GM21529 (cell line): ENCODE measurements around the gene FIGNL1.

Experiments
- ATAC-seq: cut with Tn5 transposase; IDR thresholded peaks from one replicate; pipeline ENCODE4 v1.9.1; 2021; ENCODE audit not compliant: unreplicated experiment

Gene FIGNL1

DNA sequence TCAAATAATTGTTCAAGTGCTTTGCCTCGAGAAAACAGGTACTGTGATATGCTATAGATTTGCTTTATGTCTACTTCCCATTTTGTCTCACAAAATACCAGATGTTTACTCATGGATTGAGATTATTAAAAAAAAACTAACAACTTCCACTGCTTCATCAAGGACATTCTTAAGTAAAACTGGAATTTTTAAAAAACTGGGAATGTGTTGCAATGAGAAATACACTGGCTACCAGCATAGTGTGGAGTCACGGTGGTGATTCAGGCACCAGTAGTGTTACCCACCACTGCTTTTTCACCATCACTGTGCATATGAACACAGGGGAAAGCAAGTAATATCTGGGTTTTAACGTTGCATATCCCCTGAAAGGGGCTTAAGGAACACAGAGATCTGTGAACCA lies 21.2 kb downstream of the FIGNL1 start:
- ATAC-seq: no peak

DNA sequence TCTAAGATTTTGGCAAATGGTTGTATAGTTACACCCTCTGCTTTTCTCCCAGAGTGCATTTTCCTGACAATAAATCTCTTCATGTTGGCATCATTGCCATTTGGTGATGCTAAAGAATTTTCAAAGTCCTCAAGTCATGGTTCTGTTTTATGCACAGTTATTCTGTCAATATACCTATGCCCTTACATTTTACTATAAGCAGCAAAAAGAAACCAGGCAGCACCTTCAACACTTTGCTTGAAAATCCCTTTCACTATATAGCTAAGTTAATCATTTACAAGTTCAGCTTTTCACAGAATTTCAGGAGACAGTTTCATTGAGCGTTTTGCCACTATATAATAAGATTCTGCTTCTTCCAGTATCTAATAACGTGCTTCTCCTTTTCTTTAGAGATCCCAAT lies 22.6 kb downstream of the FIGNL1 start:
- no peak for ATAC-seq

GRCh38 chr7:50426280-50427045 lies 23.7 kb downstream of the FIGNL1 start:
- ATAC-seq: no peak

GRCh38 chr7:50425318-50425717 lies 24.8 kb downstream of the FIGNL1 start:
- no peak for ATAC-seq

- no peak for ATAC-seq
These were observed 26.3 kb downstream of the FIGNL1 start for GRCh38 chr7:50423860-50424259.

DNA sequence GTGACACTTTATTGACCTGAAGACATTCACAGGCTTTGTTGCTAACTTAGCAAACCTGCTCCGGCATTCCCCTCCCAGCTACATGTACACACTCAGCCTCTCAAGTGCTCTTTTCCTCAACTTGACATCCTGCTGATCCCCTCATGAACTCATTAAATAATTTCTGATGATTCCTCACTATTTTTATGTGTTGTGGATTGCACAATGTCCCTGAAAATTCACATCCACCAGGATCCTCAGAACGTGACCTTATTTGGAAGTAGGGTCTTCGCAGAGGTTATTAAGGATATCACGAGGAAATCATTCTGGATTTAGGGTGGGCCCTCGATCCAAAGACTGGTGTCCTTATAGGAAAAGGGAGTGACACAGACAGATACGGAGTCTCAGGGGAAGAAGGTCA lies 27.3 kb downstream of the FIGNL1 start:
- ATAC-seq: no peak

- ATAC-seq: no peak
These were observed 29.1 kb downstream of the FIGNL1 start for GRCh38 chr7:50421043-50421442.

DNA sequence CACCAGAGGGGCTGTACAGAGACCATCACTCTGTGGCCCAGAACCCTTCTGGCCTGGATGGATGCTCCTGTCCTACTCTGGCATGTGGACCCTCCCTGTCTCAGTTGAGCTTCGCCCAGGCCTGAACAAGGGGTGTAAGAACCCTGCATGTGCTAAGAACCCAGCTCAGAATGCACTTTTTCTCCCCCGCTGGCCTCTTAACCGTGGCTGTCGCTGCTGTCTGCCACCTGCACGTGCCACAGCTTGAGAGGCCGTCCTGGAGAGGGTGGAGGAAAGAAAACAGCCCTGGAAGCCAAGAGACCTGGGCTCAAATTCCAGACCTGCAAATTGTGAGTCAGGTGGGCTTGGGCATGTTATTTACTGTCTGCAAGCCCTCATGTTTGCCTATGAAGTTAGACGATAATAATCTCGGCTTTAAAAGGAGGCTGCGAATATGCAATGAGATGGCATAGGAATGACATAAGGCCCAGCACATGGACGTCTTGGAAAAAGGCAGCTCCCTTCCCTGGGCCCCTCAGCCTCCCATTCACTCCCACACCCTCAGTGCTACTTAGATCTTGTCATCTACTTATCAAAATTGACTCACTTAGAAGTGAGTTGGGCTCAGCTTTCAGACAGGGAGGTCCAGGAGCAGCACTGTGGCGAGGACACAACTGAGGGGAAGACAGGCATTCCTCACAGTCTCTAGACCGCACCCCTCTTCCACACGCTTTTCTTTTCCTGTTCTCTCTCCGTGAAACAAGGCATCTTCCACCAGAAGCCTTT lies 31.4 kb downstream of the FIGNL1 start:
- no peak for ATAC-seq

GRCh38 chr7:50418086-50418515 lies 32.0 kb downstream of the FIGNL1 start:
- peak; percentile 90 for ATAC-seq

DNA sequence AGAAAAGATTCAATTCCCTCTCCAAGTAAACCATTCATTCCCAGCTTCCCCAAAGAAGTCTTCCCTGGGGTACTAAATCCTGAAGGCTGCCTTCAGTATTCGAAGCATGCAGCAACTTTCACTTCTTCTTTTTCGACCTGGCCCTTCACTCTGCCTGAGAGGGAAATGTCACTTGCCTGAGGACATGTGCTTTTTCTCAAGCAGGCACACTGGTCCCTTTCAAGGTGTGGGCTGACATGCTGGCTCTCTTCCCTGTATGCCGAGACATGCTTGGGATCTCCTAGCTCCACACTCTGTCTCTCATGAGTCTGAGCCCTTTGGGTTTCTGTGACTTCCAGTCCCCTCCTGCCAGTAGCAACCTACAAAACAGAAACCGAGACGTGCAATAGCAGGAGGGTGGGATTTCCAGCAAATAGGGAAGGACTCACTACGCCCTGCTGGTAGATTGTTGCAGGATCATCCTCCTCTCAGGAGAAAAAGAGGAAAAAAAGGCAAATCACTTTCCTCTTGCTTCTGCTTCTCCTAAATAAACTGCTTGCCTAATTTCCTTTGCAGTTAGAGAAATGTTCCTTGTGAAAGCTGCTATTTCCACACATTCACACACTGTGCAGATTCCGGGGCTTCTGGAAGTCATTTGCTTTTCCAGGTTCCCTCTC lies 33.5 kb downstream of the FIGNL1 start:
- peak; percentile 83 for ATAC-seq

DNA sequence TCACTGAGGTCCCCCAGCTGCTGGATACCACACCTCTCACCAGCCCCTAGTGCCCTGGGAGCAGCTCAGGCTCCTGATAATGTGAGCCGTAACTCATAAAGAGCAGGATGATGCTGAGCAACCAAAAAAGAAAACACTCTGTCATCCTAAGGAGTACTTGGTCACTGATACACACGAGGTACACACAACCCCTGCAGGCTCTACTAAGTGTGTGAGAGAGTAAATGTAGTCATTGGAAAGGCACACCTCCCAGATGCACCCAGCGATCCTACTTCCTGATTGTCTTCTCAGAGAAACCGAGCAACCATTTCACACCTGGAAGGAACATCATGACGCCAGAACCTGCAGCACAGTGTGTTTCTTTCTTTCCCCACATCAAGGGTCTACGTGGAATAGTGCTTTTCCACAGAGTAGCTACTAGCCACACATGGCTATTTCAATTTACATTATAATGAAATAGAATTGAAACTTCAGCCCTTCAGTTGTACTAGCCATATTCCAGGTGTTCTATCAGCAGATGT lies 34.2 kb downstream of the FIGNL1 start:
- ATAC-seq: no peak

DNA sequence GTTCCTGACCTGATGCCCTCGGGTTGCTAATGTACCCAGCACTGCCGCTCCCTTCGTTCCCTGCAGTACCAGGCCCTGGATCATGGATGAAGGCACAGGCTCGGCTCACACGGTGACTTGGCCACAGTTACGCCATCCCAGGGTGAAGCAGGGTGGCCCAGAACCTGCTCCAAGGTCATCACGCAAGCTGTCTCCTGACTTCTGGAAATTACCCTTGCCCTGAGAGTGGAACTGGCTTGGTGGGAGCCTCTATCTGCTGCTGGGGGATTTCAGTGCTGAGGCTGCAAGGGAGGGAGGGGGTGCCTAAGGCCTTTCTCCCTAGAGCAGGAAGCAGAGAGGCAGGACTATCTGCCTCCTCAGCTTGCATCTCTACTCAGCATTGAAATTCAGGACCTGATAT lies 36.6 kb downstream of the FIGNL1 start:
- no peak for ATAC-seq

GRCh38 chr7:50412973-50413372 lies 37.2 kb downstream of the FIGNL1 start:
- ATAC-seq: no peak

DNA sequence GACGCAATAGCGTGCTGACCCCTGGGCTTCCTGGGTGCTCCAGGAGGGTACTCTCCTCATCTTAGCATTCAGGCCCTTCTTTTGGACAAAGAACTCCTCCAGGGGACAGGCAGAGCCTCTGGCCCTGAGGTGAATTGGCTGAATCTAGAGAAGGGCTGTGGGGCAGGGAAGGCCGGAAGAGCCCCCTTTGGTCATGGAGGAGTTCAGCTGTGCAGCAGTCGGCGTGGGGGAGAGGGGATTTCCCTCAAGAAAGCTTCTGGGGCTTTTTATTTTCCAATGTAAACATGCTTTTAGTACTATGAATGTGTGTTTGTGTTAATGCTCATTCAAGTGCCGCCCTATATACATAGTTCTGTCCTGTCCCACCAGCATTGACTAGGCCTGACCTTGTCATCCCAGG lies 38.8 kb downstream of the FIGNL1 start:
- ATAC-seq: peak; percentile 30

- ATAC-seq: peak; percentile 56
These were observed 40.0 kb downstream of the FIGNL1 start for GRCh38 chr7:50409856-50410745.

DNA sequence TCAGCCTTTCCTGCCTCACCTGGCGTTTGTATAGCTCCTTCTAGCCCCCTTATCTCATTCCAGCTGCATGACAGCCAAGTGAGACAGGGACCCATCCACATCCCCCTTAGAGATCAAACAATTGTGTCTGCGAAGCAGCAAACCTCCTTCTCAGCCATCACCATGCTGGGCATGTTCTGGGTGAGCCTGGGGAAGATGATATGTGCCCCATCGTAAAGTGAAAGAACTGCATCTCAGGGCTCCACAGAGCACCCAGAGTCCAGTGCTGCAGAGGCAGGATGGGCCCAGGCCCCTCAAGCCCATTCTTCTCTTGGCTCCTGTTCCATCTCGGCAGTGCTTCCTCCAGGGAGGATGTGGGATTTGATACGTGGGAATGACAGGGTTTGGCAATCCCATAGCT lies 43.2 kb downstream of the FIGNL1 start:
- no peak for ATAC-seq

DNA sequence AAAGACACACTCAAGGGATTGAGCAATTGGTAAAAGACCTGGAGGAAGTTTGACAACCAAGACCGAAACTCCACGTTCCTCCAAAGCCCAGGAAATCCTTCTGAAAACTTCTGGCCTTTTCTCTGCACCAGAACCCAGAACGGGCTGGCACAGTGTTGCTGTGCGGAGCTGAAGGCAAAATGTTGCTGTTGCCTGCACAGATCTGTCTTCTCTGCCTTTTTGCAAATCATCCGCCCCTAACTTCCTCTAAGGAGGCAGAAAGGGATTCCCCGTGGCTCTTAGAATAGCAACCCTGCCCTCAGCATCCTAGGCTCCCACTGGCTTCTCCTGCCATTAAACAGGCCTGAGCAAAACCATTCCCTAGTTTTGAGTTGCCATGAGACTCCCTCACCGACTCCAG lies 44.9 kb downstream of the FIGNL1 start:
- ATAC-seq: no peak

- ATAC-seq: no peak
These were observed 45.8 kb downstream of the FIGNL1 start for GRCh38 chr7:50404392-50404791.

- no peak for ATAC-seq
These were observed 50.0 kb downstream of the FIGNL1 start for GRCh38 chr7:50400114-50400513.

DNA sequence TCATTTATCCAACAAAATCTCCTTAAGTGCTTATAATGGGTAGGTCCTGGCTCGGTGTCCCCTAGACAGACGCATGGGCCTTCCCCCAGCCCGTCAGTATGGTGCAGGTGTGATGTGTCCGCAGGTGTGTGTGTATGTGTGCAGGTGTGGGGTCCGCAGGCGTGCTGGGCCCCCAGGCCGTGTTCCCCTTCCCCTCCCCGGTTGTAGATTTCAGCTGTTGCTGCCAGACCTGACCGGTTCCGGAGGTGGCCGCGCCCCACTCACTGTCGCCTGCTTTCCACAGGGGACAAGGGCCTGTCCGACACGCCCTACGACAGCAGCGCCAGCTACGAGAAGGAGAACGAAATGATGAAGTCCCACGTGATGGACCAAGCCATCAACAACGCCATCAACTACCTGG lies 50.5 kb downstream of the FIGNL1 start:
- no peak for ATAC-seq

DNA sequence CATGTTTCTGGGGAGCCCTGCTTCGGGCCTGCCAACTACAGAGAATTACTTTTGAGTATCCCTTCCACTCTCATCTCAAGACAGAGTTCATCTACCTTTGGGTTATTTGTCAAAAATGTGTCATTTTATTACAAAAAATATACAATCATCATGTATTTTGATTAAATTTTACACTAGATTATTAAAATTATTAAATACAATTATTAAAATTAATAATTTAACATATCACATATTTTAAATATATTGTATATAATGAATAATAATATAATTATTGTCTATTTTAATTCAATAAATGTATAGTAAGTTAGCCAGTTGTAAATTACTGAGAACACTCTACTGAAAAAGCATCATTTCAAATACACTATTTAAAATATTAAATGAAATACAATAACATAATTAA lies 50.9 kb downstream of the FIGNL1 start:
- no peak for ATAC-seq
